ENCODE data around the gene MED31. TPM values are rescaled to one million over a fixed set of nuclear protein-coding genes. Genes with fewer than 3 reads are reported as not detected.
"Not testable (repeated sequence)": the region's sequence is repeated elsewhere in the genome, so short reads cannot be mapped to it uniquely, and the experiment has no call there.

Gene MED31
- total RNA-seq, 1 donor from 2014 or later, result 13.8 TPM

- intact Hi-C loops (cut with DNase I), result loop anchor here (10.0 kb wide), 1 partner anchor 166 kb away; no protein-coding TSS in a partner anchor
- DNase-seq (ENCODE audit: low spot score), result no peak
- no peak for ATAC-seq
Measured at GRCh38 chr17:6679241-6679640, 27.8 kb upstream of the MED31 start.

GRCh38 chr17:6677946-6678345 lies 26.5 kb upstream of the MED31 start:
- DNase-seq (ENCODE audit: low spot score) (no peak), ATAC-seq (no peak)
- intact Hi-C loops (cut with DNase I), result loop anchor here (10.0 kb wide), 1 partner anchor 167 kb away; no protein-coding TSS in a partner anchor

- ATAC-seq, result no peak
- DNase-seq (ENCODE audit: low spot score), result no peak
- intact Hi-C loops (cut with DNase I), result loop anchor here (10.0 kb wide), 1 partner anchor 168 kb away; no protein-coding TSS in a partner anchor
Measured at GRCh38 chr17:6677158-6677831, 25.9 kb upstream of the MED31 start.

DNA sequence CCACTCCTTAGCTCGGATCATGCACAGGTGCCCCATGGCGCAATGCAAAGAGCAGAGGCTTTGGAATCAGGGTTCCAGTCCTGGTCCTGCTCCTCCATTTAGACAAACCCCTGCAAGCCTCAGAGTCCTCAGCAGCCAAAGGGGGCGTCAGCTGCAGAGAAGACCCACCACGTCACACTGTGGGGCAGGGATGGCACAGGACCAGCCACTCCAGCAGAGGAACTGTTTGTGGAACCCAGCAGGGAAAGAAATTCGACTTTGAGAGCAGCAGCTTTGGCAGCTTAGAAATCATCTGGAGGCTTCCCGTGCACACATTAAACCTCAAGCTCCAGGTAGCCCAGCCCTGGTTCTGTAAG lies 25.4 kb upstream of the MED31 start:
- no peak for ATAC-seq
- DNase-seq (ENCODE audit: low spot score), result no peak
- intact Hi-C loops (cut with DNase I), result loop anchor here (10.0 kb wide), 1 partner anchor 168 kb away; no protein-coding TSS in a partner anchor

- ATAC-seq (no peak), DNase-seq (ENCODE audit: low spot score) (no peak)
- intact Hi-C loops (cut with DNase I), result loop anchor here (10.0 kb wide), 1 partner anchor 169 kb away; no protein-coding TSS in a partner anchor
Measured at GRCh38 chr17:6675201-6675825, 23.9 kb upstream of the MED31 start.

- no peak for ATAC-seq
- intact Hi-C loops (cut with DNase I), result loop anchor here (10.0 kb wide), 1 partner anchor 170 kb away; no protein-coding TSS in a partner anchor
- no peak for DNase-seq (ENCODE audit: low spot score)
Measured at GRCh38 chr17:6674586-6674985, 23.2 kb upstream of the MED31 start.

DNA sequence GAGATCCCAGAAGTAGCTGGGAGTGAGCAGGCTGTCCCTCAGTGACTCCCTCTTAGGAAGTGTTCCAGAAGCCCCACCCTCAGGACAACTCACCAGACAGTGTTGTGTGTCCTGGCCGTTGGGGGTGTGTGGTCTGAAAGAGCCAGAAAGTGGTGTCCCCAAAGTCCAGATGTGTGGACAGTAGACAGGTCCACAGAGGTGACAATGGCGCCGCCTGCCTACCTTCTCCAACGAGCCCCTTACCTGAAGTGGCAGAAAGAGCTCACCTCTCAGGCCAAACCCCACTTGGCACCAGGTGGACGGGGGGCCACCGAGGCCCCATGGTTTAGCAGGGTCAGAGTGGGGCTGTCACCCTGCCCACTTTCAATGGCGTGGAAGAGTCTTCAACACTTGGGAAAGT lies 20.0 kb upstream of the MED31 start:
- peak; percentile 38 for DNase-seq (ENCODE audit: low spot score)
- ATAC-seq, result no peak
- intact Hi-C loops (cut with DNase I), result loop anchor here (10.0 kb wide), 1 partner anchor 173 kb away; no protein-coding TSS in a partner anchor

DNA sequence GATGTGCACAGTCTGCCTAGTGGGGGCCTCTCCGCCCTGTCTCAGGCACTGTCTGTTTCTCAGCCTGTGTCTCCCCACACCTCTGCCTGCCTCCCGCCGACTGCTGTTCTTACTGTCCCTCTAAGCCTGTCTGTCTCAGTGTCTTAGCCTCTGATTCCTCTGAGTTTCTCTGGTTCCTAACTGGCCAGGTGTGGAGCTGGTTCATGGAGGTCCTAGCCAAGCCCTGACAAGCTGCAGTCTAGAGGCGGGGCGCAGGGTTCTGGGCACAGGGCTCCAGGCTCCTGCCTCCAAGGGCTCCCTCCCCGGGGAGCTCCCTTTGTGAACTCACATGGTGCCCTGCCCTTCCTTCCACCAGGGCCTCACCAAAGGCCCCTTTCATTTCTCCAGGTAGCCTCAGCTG lies 19.6 kb upstream of the MED31 start:
- DNase-seq (ENCODE audit: low spot score) (peak; percentile 35), ATAC-seq (no peak)
- intact Hi-C loops (cut with DNase I), result loop anchor here (10.0 kb wide), 1 partner anchor 174 kb away; no protein-coding TSS in a partner anchor

- ATAC-seq (no peak), DNase-seq (ENCODE audit: low spot score) (no peak)
- intact Hi-C loops (cut with DNase I), result loop anchor here (10.0 kb wide), 1 partner anchor 174 kb away; no protein-coding TSS in a partner anchor
Measured at GRCh38 chr17:6670571-6670970, 19.2 kb upstream of the MED31 start.

DNA sequence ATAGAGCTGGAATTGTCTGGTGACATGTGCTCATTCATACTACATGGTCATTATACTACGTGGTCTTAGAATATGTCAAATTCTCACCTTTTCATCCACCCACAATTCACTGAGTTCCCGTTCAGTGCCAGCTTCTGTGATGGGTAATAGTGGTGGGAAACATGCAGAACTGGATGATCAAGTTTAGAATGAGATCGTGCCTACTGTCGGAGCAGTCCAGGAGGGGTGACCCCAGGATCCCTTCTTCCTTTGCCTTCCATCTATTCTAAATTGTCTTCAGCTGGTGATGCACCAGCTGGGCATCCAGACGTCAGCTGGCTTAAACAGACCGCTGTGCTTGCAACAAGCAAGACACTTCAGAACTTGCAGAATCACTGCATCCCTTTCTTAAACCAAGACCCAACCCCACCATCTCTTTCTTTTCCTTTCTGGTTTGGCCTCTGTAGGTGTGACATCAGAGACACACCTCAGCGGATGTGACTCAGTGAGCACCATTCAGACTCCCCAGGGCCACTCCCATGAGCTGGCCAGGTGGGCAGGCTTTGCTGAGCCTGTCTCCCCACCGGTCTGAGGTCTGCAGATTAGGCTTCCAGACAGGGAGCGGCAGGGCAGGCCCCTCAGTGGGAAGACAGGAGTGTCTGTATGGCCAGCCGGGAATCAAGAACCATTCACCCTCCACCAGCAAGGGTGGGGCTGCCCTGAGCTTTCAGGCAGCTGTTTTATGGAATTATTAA lies 18.2 kb upstream of the MED31 start:
- no peak for ATAC-seq
- intact Hi-C loops (cut with DNase I), result loop anchor here (10.0 kb wide), 2 partner anchors 175 to 335 kb away; no protein-coding TSS in a partner anchor
- DNase-seq (ENCODE audit: low spot score), result no peak

DNA sequence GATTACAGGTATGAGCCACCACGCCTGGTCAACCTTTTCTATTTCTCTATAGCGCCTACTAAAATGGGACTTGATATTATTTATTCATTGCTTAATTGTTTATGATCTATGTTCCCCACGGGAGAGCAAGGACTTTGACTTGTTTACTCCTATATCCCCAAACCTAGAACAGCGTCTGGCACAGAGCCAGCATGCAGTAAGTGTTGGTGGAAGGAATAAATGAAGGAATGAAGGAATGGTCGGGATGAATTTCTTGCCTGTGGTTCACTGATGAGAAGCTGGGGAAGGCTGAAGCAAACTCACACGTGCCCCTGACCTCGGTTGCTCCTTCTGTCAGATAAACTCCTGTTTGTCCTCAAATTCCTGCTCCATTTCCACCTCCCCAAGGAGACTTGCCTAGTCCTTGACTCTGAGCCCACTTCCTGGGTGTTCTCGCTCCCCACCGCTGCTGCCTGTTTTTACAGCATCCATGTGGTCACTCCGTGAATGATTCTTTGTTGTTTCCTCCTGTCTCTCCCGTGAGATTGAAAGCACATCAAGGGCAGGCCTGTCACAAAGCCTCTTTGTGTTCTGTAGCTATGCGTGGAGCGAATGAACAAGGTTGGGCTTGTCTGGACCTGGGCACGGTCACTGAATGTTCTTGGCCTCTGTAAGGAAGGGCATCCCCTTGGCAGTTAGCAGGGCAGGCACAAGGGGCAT lies 17.5 kb upstream of the MED31 start:
- no peak for ATAC-seq
- intact Hi-C loops (cut with DNase I), result loop anchor here (10.0 kb wide), 1 partner anchor 336 kb away; no protein-coding TSS in a partner anchor

GRCh38 chr17:6668219-6668618 lies 16.8 kb upstream of the MED31 start:
- no peak for ATAC-seq
- DNase-seq (ENCODE audit: low spot score), result no peak
- intact Hi-C loops (cut with DNase I), result loop anchor here (10.0 kb wide), 1 partner anchor 337 kb away; no protein-coding TSS in a partner anchor

More for the DNA sequence above, 17.5 kb upstream of the MED31 start:
- no peak for DNase-seq (ENCODE audit: low spot score)

- no peak for DNase-seq (ENCODE audit: low spot score)
- no peak for ATAC-seq
- intact Hi-C loops (cut with DNase I), result loop anchor here (10.0 kb wide), 1 partner anchor 337 kb away; no protein-coding TSS in a partner anchor
Measured at GRCh38 chr17:6667516-6667915, 16.1 kb upstream of the MED31 start.

GRCh38 chr17:6666557-6666956 lies 15.2 kb upstream of the MED31 start:
- intact Hi-C loops (cut with DNase I), result loop anchor here (10.0 kb wide), 1 partner anchor 338 kb away; no protein-coding TSS in a partner anchor
- ATAC-seq, result no peak
- DNase-seq (ENCODE audit: low spot score), result no peak

- DNase-seq (ENCODE audit: low spot score) (peak; percentile 81), ATAC-seq (peak; percentile 94)
- intact Hi-C loops (cut with DNase I), result loop anchor here (10.0 kb wide), 1 partner anchor 339 kb away; no protein-coding TSS in a partner anchor
Measured at GRCh38 chr17:6666077-6666521, 14.7 kb upstream of the MED31 start.

- not testable (repeated sequence) for ATAC-seq; DNase-seq (ENCODE audit: low spot score)
- intact Hi-C loops (cut with DNase I), result loop anchor here (10.0 kb wide), 1 partner anchor 342 kb away; no protein-coding TSS in a partner anchor
Measured at GRCh38 chr17:6663200-6663599, 11.8 kb upstream of the MED31 start.

- no peak for ATAC-seq
- intact Hi-C loops (cut with DNase I), result loop anchor here (10.0 kb wide), 1 partner anchor 343 kb away; no protein-coding TSS in a partner anchor
- DNase-seq (ENCODE audit: low spot score), result no peak
Measured at GRCh38 chr17:6661464-6661848, 10.1 kb upstream of the MED31 start.

DNA sequence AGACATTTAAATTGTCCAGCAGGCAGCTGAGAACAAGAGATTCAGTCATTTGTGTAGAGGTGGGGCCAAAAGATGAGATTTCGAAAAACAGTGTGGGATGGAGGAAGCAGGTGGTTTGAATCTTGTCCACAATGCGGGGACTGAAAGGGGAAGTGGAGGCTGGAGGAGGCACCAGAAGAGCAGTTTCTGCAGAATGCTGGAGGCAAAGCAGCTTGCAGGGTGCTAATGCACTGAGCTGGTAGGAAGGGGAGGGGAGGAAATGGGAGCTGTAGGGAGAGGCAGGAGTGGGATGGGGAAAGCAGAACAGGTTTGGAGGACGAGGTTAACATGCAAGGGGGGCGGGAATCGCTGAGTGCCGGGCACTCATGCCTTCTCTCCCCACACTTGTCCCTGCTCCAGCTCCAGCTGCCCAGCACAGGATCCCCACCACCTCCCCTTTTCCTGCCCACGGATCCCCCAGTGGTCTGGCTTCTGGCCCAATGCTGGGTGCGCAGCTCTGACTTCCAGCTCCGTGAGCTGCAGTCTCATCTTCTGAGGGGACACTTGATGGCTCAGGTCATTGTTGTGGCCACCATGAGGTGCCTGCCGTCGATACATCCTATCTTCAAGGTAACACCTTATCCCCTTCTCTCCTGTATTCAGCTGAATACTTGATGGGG lies 9.5 kb upstream of the MED31 start:
- DNase-seq (ENCODE audit: low spot score) (no peak), ATAC-seq (peak; percentile 56)
- intact Hi-C loops (cut with DNase I), result loop anchor here (10.0 kb wide), 1 partner anchor 344 kb away; no protein-coding TSS in a partner anchor
